ENCODE data around the gene C4orf50. TPM values are rescaled to one million over a fixed set of nuclear protein-coding genes. Genes with fewer than 3 reads are reported as not detected.

C4orf50 gene
- total and polyA plus RNA-seq, 10 of the 15 experiments (the other 5 are each of a cell fraction or from before 2014, with no cell fraction given), result 0.04 to 0.09 (median 0.05) TPM; not detected in 3

- no peaks in the 10 kb centered on the region for H3K9me3 ChIP-seq (replicated peaks; ENCODE audit: control insufficient read depth, insufficient read depth, low read length)
- ATAC-seq (no peak), DNase-seq (ENCODE audit: low read depth, low spot score) (no peak), FAIRE-seq (no peak)
- POLR2A ChIA-PET, result no interaction called here
- no peak overlapping the region for H3K27ac ChIP-seq (ENCODE audit: control insufficient read depth, insufficient read depth)
- WGBS (ENCODE audit: insufficient coverage, insufficient replicate concordance, low lambda C conversion rate, missing lambda C conversion rate), result 15% methylated on average over 5 of the region's 5 CpGs
- intact Hi-C loops (cut with micrococcal nuclease; ENCODE audit: unreplicated experiment) (no loop called here), in situ Hi-C loops (cut with MboI) (no loop called here)
- H3K4me3 ChIP-seq, result no peak overlapping the region
- no peak overlapping the region for H2AFZ ChIP-seq (ENCODE audit: control insufficient read depth, low read depth, low read length)
- H3K27me3 ChIP-seq (replicated peaks in 1 of 2; ENCODE audit: control insufficient read depth in 2 of 2, insufficient read depth in 2 of 2, low read length in 1 of 2), result no peaks in the 10 kb centered on the region; a peak in 2 of 4 replicates
- TF ChIP-seq BHLHE40 (IDR thresholded peaks at IDR 0.05; ENCODE audit: borderline replicate concordance in 1 of 2, low read depth in 2 of 2, low read length in 1 of 2) (no peak), EED (IDR thresholded peaks at IDR 0.05; ENCODE audit: low read depth) (no peak), KDM1A (IDR thresholded peaks at IDR 0.05; ENCODE audit: borderline replicate concordance) (no peak), BCL3 (IDR thresholded peaks at IDR 0.05; ENCODE audit: borderline replicate concordance, insufficient read depth, low read depth, low read length, poor library complexity, severe bottlenecking) (no peak), NFXL1 (IDR thresholded peaks at IDR 0.05; ENCODE audit: borderline replicate concordance) (no peak), NFYB (IDR thresholded peaks at IDR 0.05; ENCODE audit: insufficient read depth, low read depth, low read length) (no peak), HDAC2 (IDR thresholded peaks at IDR 0.05) (no peak), MEF2B (IDR thresholded peaks at IDR 0.05; ENCODE audit: partially characterized antibody, poor library complexity, severe bottlenecking) (no peak)
- H3K79me2 ChIP-seq (ENCODE audit: control insufficient read depth, insufficient read depth, low read length), result no peaks in the 10 kb centered on the region
- H3K36me3 ChIP-seq (ENCODE audit: control insufficient read depth in 2 of 2, insufficient read depth in 2 of 2, low read length in 1 of 2), result no peaks in the 10 kb centered on the region
- CTCF ChIA-PET, result interaction anchor here (0.7 kb wide), 1 partner anchor 97 kb away, joined by 3 read pairs; no protein-coding TSS in a partner anchor
- H3K4me1 ChIP-seq (ENCODE audit: control insufficient read depth, insufficient read depth, low read length), result no peaks in the 10 kb centered on the region
- SMC1A ChIA-PET (ENCODE audit: uncharacterized antibody, unreplicated experiment), result interaction anchor here (1.2 kb wide), 1 partner anchor 247 kb away, joined by 3 read pairs; no protein-coding TSS in a partner anchor
- BruUV-seq (replicated peaks), result no TSS peak
- RAD21 ChIA-PET (ENCODE audit: unreplicated experiment), result interaction anchor here (0.6 kb wide), 1 partner anchor 314 kb away, joined by 3 read pairs; no protein-coding TSS in a partner anchor
- H4K20me1 ChIP-seq (ENCODE audit: control insufficient read depth, insufficient read depth), result no peaks in the 10 kb centered on the region
- no peak overlapping the region for H3K9ac ChIP-seq (ENCODE audit: control insufficient read depth, insufficient read depth, low read length)
- no peak overlapping the region for H3K4me2 ChIP-seq (ENCODE audit: control insufficient read depth, insufficient read depth)
Observed at GRCh38 chr4:6002492-6002833, 15.8 kb downstream of the C4orf50 start.

Data from GM12878 (cell line).